ENCODE measurements around the gene RPL5. TPM values are rescaled to one million over a fixed set of nuclear protein-coding genes. Genes with fewer than 3 reads are reported as not detected.

Gene RPL5
- total and polyA plus RNA-seq, 8 donors: 595 to 1,336 (median 893) TPM

DNA sequence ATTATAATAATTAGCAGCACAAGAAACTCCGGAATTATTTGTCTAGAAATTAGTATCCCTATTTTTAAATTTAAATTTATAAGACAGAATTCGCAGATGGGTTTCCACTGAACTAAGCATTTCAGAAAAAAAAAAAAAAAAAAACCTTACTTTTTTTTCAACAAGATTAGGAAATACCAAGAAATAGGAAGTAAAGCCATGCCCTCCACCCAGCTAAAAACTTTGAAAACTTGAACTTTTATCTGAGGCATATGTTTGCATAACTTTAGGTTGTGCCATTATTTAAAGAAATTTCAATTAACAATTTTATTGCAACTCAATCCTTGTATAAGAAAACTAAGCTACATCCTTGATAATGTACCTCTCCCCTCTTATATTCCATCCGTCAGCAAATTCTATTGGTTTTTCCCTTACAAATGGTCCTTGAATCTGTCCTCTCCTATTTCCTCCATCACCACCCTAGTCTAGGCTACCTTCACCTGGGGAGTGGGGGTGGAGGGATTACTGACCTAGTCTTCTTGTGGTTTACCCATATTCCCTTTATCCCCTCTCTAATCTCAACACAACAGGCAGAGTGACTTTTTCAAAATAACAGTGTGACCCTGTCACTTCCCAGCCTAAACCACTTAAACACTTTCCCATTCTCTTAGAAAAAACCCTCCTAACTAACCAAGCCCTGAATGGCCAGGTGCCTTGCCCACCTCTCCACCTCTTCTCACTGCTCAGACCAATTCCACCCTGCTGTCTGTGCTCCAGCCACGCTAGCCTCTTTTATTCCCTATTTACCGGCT is 45.5 kb upstream of the RPL5 start:
- ATAC-seq (no peak), DNase-seq (no peak), FAIRE-seq (no peak)
- Histone ChIP-seq H3K27me3 (no peaks in the 10 kb centered on the region), H3K4me1 (peaks cover 0 to 19% (median 0%) of the 10 kb centered on the region in 3 donors), H3K9me3 (no peaks in the 10 kb centered on the region), H3K27ac (no peak overlapping the region), H3K36me3 (no peaks in the 10 kb centered on the region), H3K4me3 (peak overlapping the region in 1 of 4 donors; percentile 62)
- intact Hi-C loops (cut with DNase I): no loop called here
- TF ChIP-seq, protein P1, sequence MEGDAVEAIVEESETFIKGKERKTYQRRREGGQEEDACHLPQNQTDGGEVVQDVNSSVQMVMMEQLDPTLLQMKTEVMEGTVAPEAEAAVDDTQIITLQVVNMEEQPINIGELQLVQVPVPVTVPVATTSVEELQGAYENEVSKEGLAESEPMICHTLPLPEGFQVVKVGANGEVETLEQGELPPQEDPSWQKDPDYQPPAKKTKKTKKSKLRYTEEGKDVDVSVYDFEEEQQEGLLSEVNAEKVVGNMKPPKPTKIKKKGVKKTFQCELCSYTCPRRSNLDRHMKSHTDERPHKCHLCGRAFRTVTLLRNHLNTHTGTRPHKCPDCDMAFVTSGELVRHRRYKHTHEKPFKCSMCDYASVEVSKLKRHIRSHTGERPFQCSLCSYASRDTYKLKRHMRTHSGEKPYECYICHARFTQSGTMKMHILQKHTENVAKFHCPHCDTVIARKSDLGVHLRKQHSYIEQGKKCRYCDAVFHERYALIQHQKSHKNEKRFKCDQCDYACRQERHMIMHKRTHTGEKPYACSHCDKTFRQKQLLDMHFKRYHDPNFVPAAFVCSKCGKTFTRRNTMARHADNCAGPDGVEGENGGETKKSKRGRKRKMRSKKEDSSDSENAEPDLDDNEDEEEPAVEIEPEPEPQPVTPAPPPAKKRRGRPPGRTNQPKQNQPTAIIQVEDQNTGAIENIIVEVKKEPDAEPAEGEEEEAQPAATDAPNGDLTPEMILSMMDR (IDR thresholded peaks at IDR 0.05): no peak
- 86 to 90% methylated on average over 5 of the region's 5 CpGs for WGBS, 2 donors

DNA sequence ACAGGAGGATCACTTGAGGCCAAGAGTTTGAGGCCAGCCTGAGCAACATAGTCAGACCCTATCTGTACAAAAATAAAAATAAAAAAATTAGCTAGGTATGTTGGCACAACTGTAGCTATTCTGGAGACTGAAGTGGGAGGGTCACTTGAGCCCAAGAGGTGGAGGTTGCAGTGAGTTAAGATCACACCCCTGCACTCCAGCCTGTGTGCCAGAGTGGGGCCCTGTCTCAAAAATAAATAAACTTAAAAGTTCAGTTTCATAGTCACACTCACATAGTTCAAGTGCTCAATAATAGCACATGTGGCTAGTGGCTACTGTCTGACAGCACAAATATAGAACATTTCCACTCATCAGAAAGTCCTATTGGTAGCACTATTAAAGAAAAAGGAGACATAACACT is 41.8 kb upstream of the RPL5 start:
- ATAC-seq: no peak
- Histone ChIP-seq H3K27ac (no peak overlapping the region), H3K4me1 (peaks cover 0 to 5% (median 0%) of the 10 kb centered on the region in 3 donors), H3K9me3 (no peaks in the 10 kb centered on the region), H3K36me3 (no peaks in the 10 kb centered on the region), H3K4me3 (no peak overlapping the region), H3K27me3 (no peaks in the 10 kb centered on the region)
- no peak for FAIRE-seq
- intact Hi-C loops (cut with DNase I): no loop called here
- TF ChIP-seq, protein P1 (IDR thresholded peaks at IDR 0.05): no peak
- DNase-seq: no peak

DNA sequence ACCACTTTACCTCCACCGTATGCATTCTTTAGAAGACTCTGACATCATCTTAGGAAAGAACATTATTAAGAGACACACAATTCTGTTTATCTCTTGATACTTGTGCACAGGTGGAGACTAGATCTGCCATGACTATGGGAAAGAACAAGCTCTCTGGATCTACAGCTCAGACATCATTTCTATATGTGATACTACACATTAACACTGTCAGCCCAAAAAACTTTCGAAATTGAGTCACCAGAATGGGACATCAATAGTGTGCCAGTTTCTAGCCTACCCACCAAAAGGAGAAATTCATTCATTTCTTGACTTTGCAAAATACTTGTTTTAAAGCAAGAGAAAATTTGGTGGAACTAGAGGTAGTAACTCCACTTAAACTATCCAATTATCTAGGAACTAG is 41.0 kb upstream of the RPL5 start:
- no peaks in the 10 kb centered on the region for H3K27me3 ChIP-seq
- no peaks in the 10 kb centered on the region for H3K9me3 ChIP-seq
- intact Hi-C loops (cut with DNase I): no loop called here
- TF ChIP-seq, protein P1 (IDR thresholded peaks at IDR 0.05): no peak
- ATAC-seq (no peak), DNase-seq (no peak), FAIRE-seq (no peak)
- no peaks in the 10 kb centered on the region for H3K36me3 ChIP-seq
- peaks cover 0 to 1% (median 0%) of the 10 kb centered on the region in 3 donors for H3K4me1 ChIP-seq
- WGBS, 2 donors: 79 to 83% methylated on average over 2 of the region's 2 CpGs
- H3K27ac ChIP-seq: no peak overlapping the region
- H3K4me3 ChIP-seq: no peak overlapping the region

DNA sequence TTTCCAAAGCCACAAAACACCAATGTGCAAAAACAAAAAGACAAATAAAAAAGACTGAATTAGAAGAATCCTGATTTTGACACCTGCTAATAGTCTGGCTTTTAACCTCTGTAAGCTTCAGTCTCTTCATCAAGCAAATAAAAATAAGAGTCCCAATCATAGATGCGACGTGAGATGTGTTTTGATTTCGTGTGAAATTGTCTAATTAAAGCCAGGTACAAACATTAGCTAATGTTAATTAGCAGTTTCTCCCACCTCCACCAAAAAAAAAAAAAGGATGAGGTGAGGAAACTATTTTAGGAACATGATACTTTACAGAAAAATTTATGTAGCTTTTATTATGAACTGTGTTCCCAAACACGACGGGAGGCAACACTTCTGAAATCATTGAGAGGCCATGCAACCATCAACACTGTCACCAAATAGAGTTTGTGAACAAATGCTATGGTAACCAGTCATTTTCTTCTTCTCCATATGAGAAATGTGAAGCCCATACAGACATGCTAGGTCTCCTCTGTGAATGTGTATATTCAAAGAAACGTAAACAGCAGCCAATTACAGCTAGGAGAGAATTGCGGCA is 40.3 kb upstream of the RPL5 start:
- DNase-seq: no peak
- Histone ChIP-seq H3K4me3 (no peak overlapping the region), H3K4me1 (no peaks in the 10 kb centered on the region), H3K9me3 (no peaks in the 10 kb centered on the region), H3K36me3 (no peaks in the 10 kb centered on the region), H3K27ac (no peak overlapping the region), H3K27me3 (no peaks in the 10 kb centered on the region)
- intact Hi-C loops (cut with DNase I): no loop called here
- FAIRE-seq: no peak
- TF ChIP-seq, protein P1 (IDR thresholded peaks at IDR 0.05): no peak
- ATAC-seq: no peak
- 58 to 63% methylated on average over 7 of the region's 7 CpGs for WGBS, 2 donors

DNA sequence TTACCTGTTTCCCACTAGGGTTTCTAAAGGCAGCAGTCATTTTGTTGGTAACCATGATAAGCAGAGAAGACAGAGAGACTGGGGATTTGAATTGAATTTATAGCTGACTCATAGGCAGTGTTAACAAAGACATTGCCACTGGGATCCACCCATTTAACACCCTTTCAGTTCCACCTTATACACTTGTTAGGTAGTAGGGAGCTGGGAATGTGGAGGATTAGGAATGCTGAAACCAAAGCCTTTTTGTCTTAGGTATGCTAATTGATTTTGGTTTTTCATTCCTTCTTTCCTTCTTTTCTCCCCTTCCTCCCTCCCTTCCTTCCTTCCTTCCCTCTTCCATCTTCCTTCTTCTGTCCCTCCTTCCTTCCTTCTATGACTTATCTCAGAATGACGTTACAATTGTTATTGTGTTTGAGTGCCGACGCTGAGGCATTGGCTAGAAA is 39.5 kb upstream of the RPL5 start:
- ATAC-seq (no peak), FAIRE-seq (no peak), DNase-seq (no peak)
- H3K4me3 ChIP-seq: no peak overlapping the region
- intact Hi-C loops (cut with DNase I): no loop called here
- H3K4me1 ChIP-seq: no peaks in the 10 kb centered on the region
- no peaks in the 10 kb centered on the region for H3K36me3 ChIP-seq
- no peaks in the 10 kb centered on the region for H3K9me3 ChIP-seq
- TF ChIP-seq, protein P1 (IDR thresholded peaks at IDR 0.05): no peak
- H3K27ac ChIP-seq: no peak overlapping the region
- no peaks in the 10 kb centered on the region for H3K27me3 ChIP-seq
- WGBS, 2 donors: 72 to 76% methylated on average over 3 of the region's 3 CpGs
